ENCODE data around the gene ADD3. TPM values are rescaled to one million over a fixed set of nuclear protein-coding genes. Genes with fewer than 3 reads are reported as not detected.
A peak's percentile ranks its signal among the peaks of the same experiment; 100 is the strongest.

The ADD3 gene
- total and polyA plus RNA-seq, 2 experiments from 2014 or later = 96.9 to 114 TPM

- TF ChIP-seq CTCF (IDR thresholded peaks at IDR 0.05; ENCODE audit: low read depth, low read length) = no peak
- no peak for DNase-seq (ENCODE audit: low read depth in 1 of 2, low spot score in 1 of 2)
- Histone ChIP-seq H3K4me1 (ENCODE audit: low read depth) (peaks cover 11% of the 10 kb centered on the region), H3K9me3 (ENCODE audit: low read depth) (no peaks in the 10 kb centered on the region), H3K36me3 (no peaks in the 10 kb centered on the region), H3K4me3 (no peak overlapping the region), H3K27ac (peak overlapping the region; percentile 30), H3K27me3 (no peaks in the 10 kb centered on the region)
Measured at GRCh38 chr10:110040767-110041478, 33.1 kb downstream of the ADD3 start.

GRCh38 chr10:110041479-110041829, 33.7 kb downstream of the ADD3 start:
- Histone ChIP-seq H3K9me3 (ENCODE audit: low read depth) (no peaks in the 10 kb centered on the region), H3K36me3 (no peaks in the 10 kb centered on the region), H3K27ac (peak overlapping the region; percentile 30), H3K4me3 (no peak overlapping the region), H3K27me3 (no peaks in the 10 kb centered on the region), H3K4me1 (ENCODE audit: low read depth) (peaks cover 11% of the 10 kb centered on the region)
- DNase-seq (ENCODE audit: low read depth in 1 of 2, low spot score in 1 of 2) = no peak
- TF ChIP-seq CTCF (IDR thresholded peaks at IDR 0.05; ENCODE audit: low read depth, low read length) = no peak

- no peaks in the 10 kb centered on the region for H3K27me3 ChIP-seq
- no peak overlapping the region for H3K4me3 ChIP-seq
- peaks cover 11% of the 10 kb centered on the region for H3K4me1 ChIP-seq (ENCODE audit: low read depth)
- H3K9me3 ChIP-seq (ENCODE audit: low read depth) = no peaks in the 10 kb centered on the region
- DNase-seq (ENCODE audit: low read depth in 1 of 2, low spot score in 1 of 2) = peak in 1 of 2 donors; percentile 57
- H3K27ac ChIP-seq = no peak overlapping the region
- H3K36me3 ChIP-seq = no peaks in the 10 kb centered on the region
- TF ChIP-seq CTCF (IDR thresholded peaks at IDR 0.05; ENCODE audit: low read depth, low read length) = no peak
Measured at GRCh38 chr10:110042181-110042580, 34.4 kb downstream of the ADD3 start.

- Histone ChIP-seq H3K27me3 (no peaks in the 10 kb centered on the region), H3K4me3 (no peak overlapping the region), H3K4me1 (ENCODE audit: low read depth) (peaks cover 11% of the 10 kb centered on the region), H3K9me3 (ENCODE audit: low read depth) (no peaks in the 10 kb centered on the region), H3K27ac (no peak overlapping the region), H3K36me3 (no peaks in the 10 kb centered on the region)
- no peak for DNase-seq (ENCODE audit: low read depth in 1 of 2, low spot score in 1 of 2)
- no peak for TF ChIP-seq CTCF (IDR thresholded peaks at IDR 0.05; ENCODE audit: low read depth, low read length)
Measured at GRCh38 chr10:110042891-110043290, 35.1 kb downstream of the ADD3 start.

GRCh38 chr10:110044681-110045080, 36.9 kb downstream of the ADD3 start:
- no peaks in the 10 kb centered on the region for H3K9me3 ChIP-seq (ENCODE audit: low read depth)
- no peaks in the 10 kb centered on the region for H3K27me3 ChIP-seq
- peaks cover 11% of the 10 kb centered on the region for H3K4me1 ChIP-seq (ENCODE audit: low read depth)
- no peak overlapping the region for H3K4me3 ChIP-seq
- H3K27ac ChIP-seq = no peak overlapping the region
- no peak for TF ChIP-seq CTCF (IDR thresholded peaks at IDR 0.05; ENCODE audit: low read depth, low read length)
- no peaks in the 10 kb centered on the region for H3K36me3 ChIP-seq
- DNase-seq (ENCODE audit: low read depth in 1 of 2, low spot score in 1 of 2) = no peak

Measured in cardiac muscle cell (in vitro differentiated cells and primary cell).